Measurements from ENCODE around the gene EFNA2. TPM values are rescaled to one million over a fixed set of nuclear protein-coding genes. Genes with fewer than 3 reads are reported as not detected.
"Not testable (repeated sequence)": the region's sequence is repeated elsewhere in the genome, so short reads cannot be mapped to it uniquely, and the experiment has no call there.

The EFNA2 gene
- total RNA-seq, 1 donor from 2014 or later = not detected

- DNase-seq (ENCODE audit: low spot score) = no peak
- intact Hi-C loops (cut with DNase I) = no loop called here
Measured at GRCh38 chr19:1290703-1291651, 5.3 kb downstream of the EFNA2 start.

DNA sequence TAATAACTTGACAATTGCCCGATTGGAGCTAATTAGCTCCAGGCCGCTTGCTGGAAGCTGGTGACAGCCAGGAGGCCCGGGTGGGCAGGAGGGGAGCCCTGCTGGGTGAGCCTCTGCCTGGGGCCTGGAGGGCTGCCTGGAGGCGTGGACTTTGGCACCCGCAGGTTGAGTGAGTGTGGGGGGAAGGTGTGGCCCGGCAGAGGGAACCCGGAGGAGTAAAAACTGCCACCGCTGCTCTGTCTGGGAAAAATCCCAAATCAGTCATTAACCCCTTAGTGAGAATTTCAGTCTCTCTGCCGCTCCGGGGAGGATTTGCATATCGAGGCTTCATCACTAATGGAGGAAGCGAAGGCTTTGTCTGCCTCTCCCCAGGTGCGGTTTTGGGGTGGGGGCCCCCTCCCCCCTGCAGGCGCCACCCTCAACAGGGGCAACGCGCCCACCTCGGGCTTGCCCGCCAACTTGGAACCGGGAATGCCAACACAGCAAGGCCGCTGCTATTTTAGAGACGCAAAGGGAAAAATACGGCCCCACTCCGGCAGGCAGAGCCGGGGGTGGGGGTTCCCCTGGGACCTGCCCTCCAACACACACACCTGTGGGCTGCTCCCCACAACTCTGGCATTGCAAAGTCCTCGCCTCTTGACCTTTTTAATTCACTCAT lies 6.2 kb downstream of the EFNA2 start:
- no peak for DNase-seq (ENCODE audit: low spot score)
- intact Hi-C loops (cut with DNase I) = no loop called here

GRCh38 chr19:1292419-1293151 lies 6.9 kb downstream of the EFNA2 start:
- DNase-seq (ENCODE audit: low spot score) = no peak
- intact Hi-C loops (cut with DNase I) = no loop called here

DNA sequence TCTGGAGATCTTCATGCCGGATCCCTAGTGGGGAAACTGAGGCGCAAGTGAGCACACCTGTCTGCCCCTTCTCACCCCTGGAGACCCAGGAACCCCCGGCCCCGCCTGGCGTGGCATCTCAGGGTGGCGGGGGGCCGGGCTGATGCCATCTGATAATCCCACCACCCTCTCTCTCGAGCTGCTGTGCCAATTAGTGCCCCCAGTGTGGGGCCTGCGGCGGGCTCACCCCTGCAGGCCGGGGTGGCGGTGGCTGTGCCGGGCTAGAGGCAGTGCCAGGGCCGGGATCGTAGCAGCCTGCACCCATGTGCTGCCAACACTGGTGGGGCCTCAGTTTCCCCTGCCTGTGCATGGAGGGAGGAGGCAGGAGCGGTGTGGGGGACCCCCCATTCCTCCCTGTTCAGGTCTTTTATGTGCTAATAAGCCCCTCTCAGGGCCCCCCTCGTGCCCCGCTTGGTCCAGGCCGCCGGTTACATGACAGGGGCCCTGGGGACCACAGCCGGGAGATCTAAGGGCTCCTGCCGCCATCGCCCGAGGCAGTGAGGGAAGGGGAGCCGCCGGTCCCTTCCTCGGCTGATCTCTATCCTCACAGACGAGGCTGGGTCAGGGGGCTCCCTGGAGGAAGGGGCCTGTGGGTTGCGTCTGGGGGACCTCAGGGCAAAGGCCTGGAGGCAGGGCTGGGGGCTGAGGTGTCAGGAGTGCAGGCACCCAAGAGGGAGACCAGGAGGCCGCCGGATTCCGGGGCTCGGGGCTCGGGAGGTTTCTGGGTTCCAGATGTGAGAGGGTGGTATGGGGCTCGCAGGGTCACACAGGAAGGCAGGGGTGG lies 8.3 kb downstream of the EFNA2 start:
- intact Hi-C loops (cut with DNase I) = no loop called here
- DNase-seq (ENCODE audit: low spot score) = no peak

DNA sequence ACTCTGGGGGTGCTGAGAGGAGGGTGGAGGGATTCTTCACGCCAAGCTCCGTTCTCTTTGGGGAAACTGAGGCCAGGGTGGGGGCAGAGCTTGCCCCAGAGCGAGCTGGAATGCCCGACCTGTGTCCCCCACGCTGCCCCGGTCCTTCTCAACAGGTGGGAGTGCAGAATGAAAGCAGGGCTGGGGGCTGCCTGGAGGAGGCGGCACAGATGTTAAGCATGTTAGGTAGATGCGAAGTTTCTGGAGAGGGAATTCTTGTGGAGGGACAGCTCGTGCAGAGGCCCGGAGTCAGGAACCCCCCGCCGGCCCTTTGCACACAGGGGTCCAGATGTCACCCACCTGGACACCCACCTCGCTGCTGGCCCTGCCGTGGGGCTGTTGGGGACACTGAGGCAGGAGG lies 9.0 kb downstream of the EFNA2 start:
- intact Hi-C loops (cut with DNase I) = no loop called here
- DNase-seq (ENCODE audit: low spot score) = no peak

GRCh38 chr19:1295169-1296012 lies 9.7 kb downstream of the EFNA2 start:
- no peak for DNase-seq (ENCODE audit: low spot score)

GRCh38 chr19:1296078-1296477 lies 10.4 kb downstream of the EFNA2 start:
- no peak for DNase-seq (ENCODE audit: low spot score)
- intact Hi-C loops (cut with DNase I) = no loop called here

More at GRCh38 chr19:1295169-1296012, 9.7 kb downstream of the EFNA2 start:
- intact Hi-C loops (cut with DNase I) = no loop called here

GRCh38 chr19:1296575-1297271 lies 11.1 kb downstream of the EFNA2 start:
- intact Hi-C loops (cut with DNase I) = no loop called here
- DNase-seq (ENCODE audit: low spot score) = no peak

GRCh38 chr19:1298235-1298634 lies 12.6 kb downstream of the EFNA2 start:
- DNase-seq (ENCODE audit: low spot score) = no peak
- intact Hi-C loops (cut with DNase I) = no loop called here

DNA sequence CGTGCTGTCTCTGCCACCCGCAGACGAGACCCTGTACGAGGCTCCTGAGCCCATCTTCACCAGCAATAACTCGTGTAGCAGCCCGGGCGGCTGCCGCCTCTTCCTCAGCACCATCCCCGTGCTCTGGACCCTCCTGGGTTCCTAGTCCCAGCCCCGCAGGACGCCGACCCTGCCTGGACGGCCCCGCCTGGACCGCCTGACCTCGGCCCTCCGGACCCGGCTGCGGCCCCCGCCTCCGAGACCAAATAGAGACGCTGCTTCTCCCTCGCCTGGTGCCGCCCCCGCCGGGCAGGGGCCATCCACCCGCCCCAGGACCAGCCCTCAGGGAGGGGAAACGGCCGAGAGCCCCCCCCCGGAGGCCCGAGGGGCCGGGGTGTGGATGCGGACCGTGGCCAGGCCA lies 14.1 kb downstream of the EFNA2 start:
- intact Hi-C loops (cut with DNase I) = no loop called here
- DNase-seq (ENCODE audit: low spot score) = no peak

- no peak for DNase-seq (ENCODE audit: low spot score)
- intact Hi-C loops (cut with DNase I) = no loop called here
Measured at GRCh38 chr19:1300744-1301490, 15.2 kb downstream of the EFNA2 start.

DNA sequence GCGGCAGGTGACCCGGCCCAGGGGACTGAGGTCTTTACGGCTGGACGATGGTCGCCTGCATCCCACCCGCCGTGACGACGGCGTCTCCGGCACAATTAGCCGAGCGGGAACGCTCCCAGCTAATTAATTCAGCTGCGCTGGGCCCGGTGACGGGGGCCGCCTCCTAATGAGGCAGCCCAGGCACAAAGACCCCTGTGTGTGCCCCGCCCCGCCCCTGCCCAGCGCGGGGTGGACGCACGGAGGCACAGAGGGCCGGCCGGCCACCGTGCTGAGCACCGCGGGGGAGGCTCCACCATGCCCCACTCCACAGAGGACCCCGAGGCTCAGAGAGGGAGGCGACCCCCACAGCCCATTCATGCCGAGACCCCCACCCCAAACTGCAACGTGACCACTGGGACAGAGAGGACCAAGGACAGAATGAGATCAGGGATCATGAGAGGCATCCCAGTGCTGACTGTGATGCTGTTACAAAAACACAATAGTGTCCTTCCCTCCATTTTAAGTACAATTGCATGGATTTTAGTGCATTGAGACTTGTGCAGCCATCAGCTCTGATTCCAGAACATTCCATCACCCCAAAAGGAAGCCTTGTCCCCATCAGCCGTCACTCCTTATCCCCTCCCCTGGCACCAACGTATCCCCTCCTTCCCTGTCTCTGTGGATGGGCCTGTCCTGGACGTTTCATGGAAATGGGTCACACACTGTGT lies 17.0 kb downstream of the EFNA2 start:
- intact Hi-C loops (cut with DNase I) = no loop called here
- no peak for DNase-seq (ENCODE audit: low spot score)

DNA sequence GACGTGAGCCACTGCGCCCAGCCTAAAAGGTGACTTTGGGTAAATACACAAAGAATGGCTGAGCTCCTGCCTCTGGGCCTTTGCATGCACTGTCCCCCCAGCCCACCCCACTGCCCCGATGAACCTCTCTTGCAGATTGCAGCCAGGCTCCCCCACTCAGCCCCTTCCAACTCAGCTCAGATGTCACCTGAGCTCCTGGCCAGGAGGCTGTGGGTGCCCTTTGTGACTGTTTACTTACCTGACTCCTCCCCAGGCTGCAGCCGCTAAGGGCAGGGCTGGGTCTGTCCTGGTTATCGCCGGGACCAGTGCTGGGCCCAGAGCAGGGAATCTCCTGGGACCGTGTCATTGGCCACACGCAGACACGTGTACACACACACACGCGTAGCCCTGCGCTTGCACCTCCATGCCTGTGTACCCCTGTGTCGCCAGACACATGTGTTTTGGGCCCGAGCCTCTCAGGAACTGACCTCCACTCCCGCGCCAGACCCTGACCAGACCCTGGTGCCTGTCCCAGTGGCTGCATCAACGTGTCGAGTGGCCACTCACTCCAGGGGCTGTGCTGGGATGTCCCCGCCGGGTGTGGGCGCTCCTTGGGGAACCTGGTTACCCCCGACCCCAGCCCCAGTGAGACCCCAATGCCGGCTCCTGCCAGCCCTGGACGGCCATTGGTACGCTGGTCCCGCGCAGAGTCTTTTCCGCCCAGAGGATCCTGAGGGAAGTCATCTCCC lies 18.7 kb downstream of the EFNA2 start:
- no peak for DNase-seq (ENCODE audit: low spot score)

GRCh38 chr19:1305354-1305753 lies 19.7 kb downstream of the EFNA2 start:
- DNase-seq (ENCODE audit: low spot score); intact Hi-C loops (cut with DNase I): not testable (repeated sequence)

More for the DNA sequence above, 18.7 kb downstream of the EFNA2 start:
- intact Hi-C loops (cut with DNase I) = no loop called here

- intact Hi-C loops (cut with DNase I) = no loop called here
- DNase-seq (ENCODE audit: low spot score) = no peak
Measured at GRCh38 chr19:1307320-1307719, 21.6 kb downstream of the EFNA2 start.

DNA sequence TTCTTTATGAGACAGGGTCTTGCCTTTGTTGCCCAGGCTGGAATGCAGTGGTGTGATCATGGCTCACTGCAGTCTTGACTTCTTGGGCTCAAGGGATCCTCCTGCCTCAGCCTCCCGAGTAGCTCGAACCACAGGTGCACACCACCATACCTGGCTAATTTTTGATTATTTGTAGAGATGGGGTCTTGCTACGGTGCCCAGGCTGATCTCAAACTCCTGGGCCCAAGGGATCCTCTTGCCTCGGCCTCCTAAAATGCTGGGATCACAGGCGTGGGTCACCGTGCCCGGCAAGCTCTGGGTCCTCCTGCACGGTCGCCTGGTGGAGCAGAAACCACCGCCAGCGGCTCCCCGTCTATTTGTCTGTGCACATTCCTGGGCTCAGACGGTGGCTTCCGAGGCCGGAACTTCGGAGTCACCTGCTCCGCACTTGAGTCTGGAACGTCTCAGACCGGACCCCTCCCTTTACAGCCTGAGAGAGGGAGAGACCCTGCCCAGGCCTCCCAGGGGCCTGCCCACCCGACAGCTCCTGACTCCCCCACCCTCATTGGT lies 22.2 kb downstream of the EFNA2 start:
- DNase-seq (ENCODE audit: low spot score) = no peak
- intact Hi-C loops (cut with DNase I) = no loop called here

All from cardiac septum (tissue), 1 donor.